Choroid plexus epithelial cell (primary cell): ENCODE results near the gene GPR75.

Source experiments
- DNase-seq: peaks from one replicate; pipeline ENCODE4 v3.0.0-alpha.2; 2010; ENCODE audit warnings: low read depth
- H3K4me3 ChIP-seq: 2 replicates; pipeline ENCODE4 v1.5.1; 2011; ENCODE audit warnings: low read depth, mild to moderate bottlenecking, control low read depth, low read length, moderate library complexity
- CTCF ChIP-seq: conservative IDR thresholded peaks from 2 replicates; pipeline ENCODE4 v1.5.1; 2011; ENCODE audit warnings: low read depth, mild to moderate bottlenecking, control low read depth, inconsistent platforms, low read length, moderate library complexity

GPR75 gene

GRCh38 chr2:53874401-53874950, 14.7 kb upstream of the GPR75 start:
- DNase-seq: no peak
- TF ChIP-seq CTCF: no peak
- no peak overlapping the region for H3K4me3 ChIP-seq

GRCh38 chr2:53867773-53868172, 8.0 kb upstream of the GPR75 start:
- TF ChIP-seq CTCF: no peak
- DNase-seq: no peak
- no peak overlapping the region for H3K4me3 ChIP-seq

GRCh38 chr2:53867169-53867568, 7.4 kb upstream of the GPR75 start:
- TF ChIP-seq CTCF: no peak
- no peak for DNase-seq
- no peak overlapping the region for H3K4me3 ChIP-seq

GRCh38 chr2:53865962-53866361, 6.2 kb upstream of the GPR75 start:
- H3K4me3 ChIP-seq: no peak overlapping the region
- TF ChIP-seq CTCF: no peak
- DNase-seq: no peak

- no peak for TF ChIP-seq CTCF
- no peak for DNase-seq
- H3K4me3 ChIP-seq: no peak overlapping the region
Observed at GRCh38 chr2:53865264-53865663, 5.5 kb upstream of the GPR75 start.

GRCh38 chr2:53863538-53864227, 3.9 kb upstream of the GPR75 start:
- H3K4me3 ChIP-seq: no peak overlapping the region
- no peak for TF ChIP-seq CTCF
- no peak for DNase-seq

GRCh38 chr2:53861824-53862223, 2.1 kb upstream of the GPR75 start:
- TF ChIP-seq CTCF: no peak
- H3K4me3 ChIP-seq: no peak overlapping the region
- no peak for DNase-seq
